GM12891 (cell line): ENCODE measurements around the gene PIP4K2B.

Experiments used
- POLR2A ChIP-seq: IDR thresholded peaks from 2 replicates; pipeline ENCODE4 v1.6.1; 2011; ENCODE audit warnings: low read depth, low read length, control low read depth
- POLR2AphosphoS5 ChIP-seq: IDR thresholded peaks from 2 replicates; pipeline ENCODE4 v1.6.1; 2011; ENCODE audit warnings: low read depth, low read length, control low read depth
- TAF1 ChIP-seq: IDR thresholded peaks from 2 replicates; pipeline ENCODE4 v1.6.1; 2011; ENCODE audit warnings: low read depth, low read length, control low read depth

- TF ChIP-seq POLR2AphosphoS5 (no peak), POLR2A (no peak), TAF1 (no peak)
Measured at GRCh38 chr17:38748892-38749222, 50.5 kb downstream of the PIP4K2B start.
